Endodermal cell (in vitro differentiated cells): Measurements from ENCODE around the gene MINPP1. TPM values are rescaled to one million over a fixed set of nuclear protein-coding genes. Genes with fewer than 3 reads are reported as not detected.
A peak's percentile ranks its signal among the peaks of the same experiment; 100 is the strongest.

ENCODE experiments used
- DNase-seq: peaks from one replicate; pipeline ENCODE4 v3.0.0-alpha.2; 2017
- H3K27ac ChIP-seq: 2 replicates; pipeline ENCODE4 v1.5.1; 2013; ENCODE audit warnings: mild to moderate bottlenecking, low read depth, low read length, moderate library complexity
- H3K27me3 ChIP-seq: 2 replicates; pipeline ENCODE4 v1.6.1; 2013; ENCODE audit warnings: mild to moderate bottlenecking, low read length, moderate library complexity; ENCODE audit not compliant: insufficient read depth, control insufficient read depth, poor library complexity, severe bottlenecking
- H3K36me3 ChIP-seq: 2 replicates; pipeline ENCODE4 v1.7.0; 2013; ENCODE audit warnings: mild to moderate bottlenecking, low read length, moderate library complexity; ENCODE audit not compliant: control insufficient read depth, insufficient read depth
- H3K4me1 ChIP-seq: one replicate; pipeline ENCODE4 v1.7.0; 2013; ENCODE audit warnings: low read length; ENCODE audit not compliant: control insufficient read depth, insufficient read depth
- H3K4me3 ChIP-seq: 2 replicates; pipeline ENCODE4 v1.5.1; 2013; ENCODE audit warnings: mild to moderate bottlenecking, low read length, moderate library complexity
- H3K9ac ChIP-seq: 2 replicates; pipeline ENCODE4 v1.6.1; 2013; ENCODE audit warnings: mild to moderate bottlenecking, low read length, moderate library complexity; ENCODE audit not compliant: poor library complexity, severe bottlenecking; ENCODE audit errors: extremely low read depth
- H3K9me3 ChIP-seq: 2 replicates; pipeline ENCODE4 v1.6.1; 2013; ENCODE audit warnings: mild to moderate bottlenecking, low read length, moderate library complexity; ENCODE audit not compliant: control insufficient read depth
- H3K27ac Mint-ChIP-seq: 2 replicates; pipeline ENCODE4 v1.8.0; 2020; ENCODE audit warnings: mixed read lengths
- H3K27me3 Mint-ChIP-seq: 2 replicates; pipeline ENCODE4 v1.8.0; 2021; ENCODE audit warnings: mild to moderate bottlenecking, mixed read lengths; ENCODE audit not compliant: insufficient read depth
- H3K36me3 Mint-ChIP-seq: 2 replicates; pipeline ENCODE4 v1.8.0; 2020; ENCODE audit warnings: low read depth, mixed read lengths
- H3K4me1 Mint-ChIP-seq: 2 replicates; pipeline ENCODE4 v1.8.0; 2020; ENCODE audit warnings: mixed read lengths
- H3K4me3 Mint-ChIP-seq: 2 replicates; pipeline ENCODE4 v1.8.0; 2020; ENCODE audit warnings: mild to moderate bottlenecking, moderate library complexity, mixed read lengths
- H3K9me3 Mint-ChIP-seq: 2 replicates; pipeline ENCODE4 v1.8.0; 2020; ENCODE audit warnings: mild to moderate bottlenecking, mixed read lengths
- CTCF ChIP-seq: fragments of 200-600 bp; sonication (generic); conservative IDR thresholded peaks from 2 replicates; pipeline ENCODE4 v1.5.0; 2021; ENCODE audit warnings: antibody characterized with exemption, mild to moderate bottlenecking
- WGBS, 2 experiments: methylation state at CpG; one replicate each; pipeline versions ENCODE4 v1.1.5 to v1.1.7; 2013; ENCODE audit warnings: missing lambda C conversion rate in 2 of 2, mixed read lengths in 1 of 2; ENCODE audit not compliant: insufficient coverage in 1 of 2, insufficient read length in 1 of 2; 5-methylcytosine and 5-hydroxymethylcytosine counted together
- total RNA-seq, 2 donors: library from RNA; stranded (reverse); fragmentation: NEBNext Ultra II Directional in 1 of 2; extraction: Animal tissue kit (Norgen Biotek cat#: 25700) in 1 of 2; gene quantifications; 2 replicates in 1 of 2; 3 replicates in 1 of 2; pipeline ENCODE4 v1.2.1, GENCODE V29; 2021

The MINPP1 gene
- total RNA-seq, 2 donors from 2014 or later: 32.4 to 40.4 TPM

GRCh38 chr10:87532696-87533095 is 28.0 kb downstream of the MINPP1 start:
- Histone ChIP-seq H3K4me3 (no peak overlapping the region), H3K4me1 (no peaks in the 10 kb centered on the region), H3K27me3 (no peaks in the 10 kb centered on the region), H3K9me3 (peaks cover 23% of the 10 kb centered on the region), H3K9ac (no peak overlapping the region), H3K27ac (no peak overlapping the region), H3K36me3 (peaks cover 20% of the 10 kb centered on the region)
- H3K4me3 Mint-ChIP-seq: no peak overlapping the region
- H3K4me1 Mint-ChIP-seq: peaks cover 1% of the 10 kb centered on the region
- no peak overlapping the region for H3K27ac Mint-ChIP-seq
- peaks cover 39% of the 10 kb centered on the region for H3K9me3 Mint-ChIP-seq
- TF ChIP-seq CTCF: no peak
- no peaks in the 10 kb centered on the region for H3K27me3 Mint-ChIP-seq
- H3K36me3 Mint-ChIP-seq: peaks cover 54% of the 10 kb centered on the region
- DNase-seq: no peak

GRCh38 chr10:87534173-87534858 is 29.6 kb downstream of the MINPP1 start:
- Mint-ChIP-seq H3K27me3 (no peaks in the 10 kb centered on the region), H3K36me3 (peaks cover 42% of the 10 kb centered on the region), H3K27ac (no peak overlapping the region), H3K4me3 (no peak overlapping the region), H3K9me3 (peaks cover 24% of the 10 kb centered on the region), H3K4me1 (peaks cover 12% of the 10 kb centered on the region)
- 93% methylated on average over 2 of the region's 3 CpGs; no CpG with 5 or more reads in 1 of the 2 experiments for WGBS, 2 experiments
- H3K9ac ChIP-seq: no peak overlapping the region
- no peak overlapping the region for H3K27ac ChIP-seq
- H3K9me3 ChIP-seq: peaks cover 23% of the 10 kb centered on the region
- no peak for TF ChIP-seq CTCF
- DNase-seq: no peak
- no peaks in the 10 kb centered on the region for H3K4me1 ChIP-seq
- H3K4me3 ChIP-seq: no peak overlapping the region
- H3K27me3 ChIP-seq: no peaks in the 10 kb centered on the region
- peaks cover 21% of the 10 kb centered on the region for H3K36me3 ChIP-seq

- no peak overlapping the region for H3K27ac ChIP-seq
- WGBS, 2 experiments: 52 to 71% methylated on average over 2 to 7 of the region's 7 CpGs
- peaks cover 41% of the 10 kb centered on the region for H3K36me3 ChIP-seq
- no peaks in the 10 kb centered on the region for H3K4me1 ChIP-seq
- H3K27me3 ChIP-seq: no peaks in the 10 kb centered on the region
- peak; percentile 63 for DNase-seq
- no peak for TF ChIP-seq CTCF
- Mint-ChIP-seq H3K36me3 (peaks cover 52% of the 10 kb centered on the region), H3K4me1 (peaks cover 12% of the 10 kb centered on the region), H3K9me3 (peaks cover 20% of the 10 kb centered on the region), H3K4me3 (no peak overlapping the region), H3K27me3 (no peaks in the 10 kb centered on the region), H3K27ac (no peak overlapping the region)
- H3K4me3 ChIP-seq: no peak overlapping the region
- H3K9ac ChIP-seq: no peak overlapping the region
- peaks cover 35% of the 10 kb centered on the region for H3K9me3 ChIP-seq
Measured at GRCh38 chr10:87538092-87539015, 33.7 kb downstream of the MINPP1 start.
